Activated naive CD8-positive, alpha-beta T cell treated with anti-CD3 and anti-CD28 coated beads, Interleukin-2, amount 50 U/mL, for 24 hours (primary cell): ENCODE data around the gene HLA-DRB1.
"Not testable (repeated sequence)": the region's sequence is repeated elsewhere in the genome, so short reads cannot be mapped to it uniquely, and the experiment has no call there.

Experiments used
- ATAC-seq: fragments of 150-1000 bp; cut with Tn5 transposase; one replicate; pipeline ENCODE4 v1.10.0; 2021
- DNase-seq: peaks from one replicate; pipeline ENCODE4 v3.0.0; 2021
- H3K27ac Mint-ChIP-seq: one replicate; pipeline ENCODE4 v1.8.0; 2021; ENCODE audit warnings: mild to moderate bottlenecking, mixed read lengths
- H3K27me3 Mint-ChIP-seq: one replicate; pipeline ENCODE4 v1.8.0; 2021; ENCODE audit warnings: mixed read lengths
- H3K36me3 Mint-ChIP-seq: one replicate; pipeline ENCODE4 v1.8.0; 2021; ENCODE audit warnings: low read depth, mixed read lengths
- H3K4me1 Mint-ChIP-seq: one replicate; pipeline ENCODE4 v1.8.0; 2021; ENCODE audit warnings: mixed read lengths
- H3K4me3 Mint-ChIP-seq: one replicate; pipeline ENCODE4 v1.8.0; 2021; ENCODE audit warnings: mild to moderate bottlenecking, moderate library complexity, mixed read lengths
- H3K9me3 Mint-ChIP-seq: one replicate; pipeline ENCODE4 v1.8.0; 2021; ENCODE audit warnings: mixed read lengths

HLA-DRB1 gene

DNA sequence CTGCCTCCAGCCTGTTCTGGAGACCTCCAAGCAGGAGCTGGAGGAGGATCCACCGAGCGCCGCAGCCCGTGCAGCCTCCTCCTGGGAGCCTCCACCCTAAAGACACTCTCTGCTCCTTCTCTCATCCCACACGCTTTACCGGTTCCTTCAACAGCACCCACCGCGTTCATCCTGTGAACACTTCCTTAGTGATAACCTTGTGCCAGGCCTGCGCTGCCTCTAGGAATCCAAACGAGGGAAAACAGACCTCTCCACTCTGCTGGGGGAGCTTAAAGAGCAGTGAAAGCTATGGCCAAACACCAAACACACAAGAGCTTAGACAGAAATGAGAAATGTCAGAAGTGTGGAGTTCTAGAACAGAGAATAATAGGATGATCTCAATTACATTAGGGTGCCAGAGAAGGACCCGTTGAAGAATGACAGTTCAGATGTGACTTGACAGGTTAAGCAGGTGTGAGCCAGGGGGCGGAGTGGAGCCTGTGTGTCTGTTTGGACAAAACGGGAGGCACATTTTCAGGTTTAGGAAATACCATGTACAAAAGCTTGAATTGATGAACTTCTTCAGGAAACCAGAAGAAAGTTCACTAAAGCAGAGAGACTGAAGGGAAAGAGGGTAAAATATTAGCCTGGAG lies 31.1 kb downstream of the HLA-DRB1 start:
- no peak for DNase-seq
- H3K9me3 Mint-ChIP-seq: no peaks in the 10 kb centered on the region
- peaks cover 3% of the 10 kb centered on the region for H3K27me3 Mint-ChIP-seq
- H3K4me3 Mint-ChIP-seq: peak overlapping the region; percentile 13
- ATAC-seq: no peak
- no peak overlapping the region for H3K27ac Mint-ChIP-seq
- H3K4me1 Mint-ChIP-seq: peaks cover 3% of the 10 kb centered on the region
- H3K36me3 Mint-ChIP-seq: no peaks in the 10 kb centered on the region

DNA sequence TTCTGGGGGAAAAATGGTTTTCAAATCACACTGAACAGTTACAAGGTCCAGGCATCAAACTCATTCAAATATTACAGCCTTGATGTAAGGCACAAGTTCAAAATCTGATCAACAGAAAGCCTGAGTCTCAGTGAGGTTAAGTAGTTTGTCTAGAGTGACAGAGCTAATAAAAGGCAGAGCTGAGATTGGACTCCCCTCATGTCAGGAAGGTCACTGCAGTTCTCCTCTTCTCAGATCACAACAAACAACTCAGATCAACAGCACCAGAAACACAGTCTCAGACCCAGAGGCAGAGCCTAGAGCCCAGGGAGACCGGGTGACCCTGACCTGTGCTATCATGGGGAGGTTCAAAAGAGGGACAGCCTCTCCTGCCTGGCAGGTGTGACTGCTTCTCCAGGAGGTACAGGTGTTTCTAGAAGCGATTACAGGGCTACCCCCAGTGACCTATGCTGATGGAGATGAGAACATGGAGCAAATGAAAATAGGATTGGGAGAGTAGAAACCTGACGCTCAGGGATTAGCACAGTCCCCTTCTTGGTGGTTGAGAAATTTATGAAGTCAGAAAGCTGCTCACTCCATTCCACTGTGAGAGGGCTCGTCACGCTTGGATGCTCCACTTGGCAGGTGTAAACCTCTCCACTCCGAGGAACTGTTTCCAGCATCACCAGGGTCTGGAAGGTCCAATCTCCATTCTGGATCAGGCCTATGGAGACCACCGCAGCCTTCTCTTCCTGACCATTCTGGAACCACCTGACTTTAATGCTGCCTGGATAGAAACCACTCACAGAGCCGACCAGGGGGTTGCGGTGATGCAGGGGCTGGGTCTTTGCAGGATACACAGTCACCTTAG lies 35.3 kb downstream of the HLA-DRB1 start:
- Mint-ChIP-seq H3K4me1 (peaks cover 3% of the 10 kb centered on the region), H3K9me3 (no peaks in the 10 kb centered on the region), H3K27me3 (peaks cover 4% of the 10 kb centered on the region), H3K4me3 (no peak overlapping the region), H3K36me3 (no peaks in the 10 kb centered on the region), H3K27ac (no peak overlapping the region)
- ATAC-seq (no peak), DNase-seq (no peak)

- no peak overlapping the region for H3K27ac Mint-ChIP-seq
- no peak overlapping the region for H3K4me3 Mint-ChIP-seq
- H3K36me3 Mint-ChIP-seq: no peaks in the 10 kb centered on the region
- DNase-seq (no peak), ATAC-seq (no peak)
- no peaks in the 10 kb centered on the region for H3K4me1 Mint-ChIP-seq
- H3K9me3 Mint-ChIP-seq: no peaks in the 10 kb centered on the region
- H3K27me3 Mint-ChIP-seq: peaks cover 4% of the 10 kb centered on the region
Measured at GRCh38 chr6:32553037-32553742, 36.5 kb downstream of the HLA-DRB1 start.

- Mint-ChIP-seq H3K36me3 (no peaks in the 10 kb centered on the region), H3K4me1 (no peaks in the 10 kb centered on the region), H3K4me3 (no peak overlapping the region), H3K27me3 (peaks cover 2% of the 10 kb centered on the region), H3K9me3 (no peaks in the 10 kb centered on the region), H3K27ac (no peak overlapping the region)
- no peak for ATAC-seq
- no peak for DNase-seq
Measured at GRCh38 chr6:32551410-32551809, 38.2 kb downstream of the HLA-DRB1 start.

- DNase-seq (no peak), ATAC-seq (no peak)
- Mint-ChIP-seq H3K4me1 (no peaks in the 10 kb centered on the region), H3K27ac (no peak overlapping the region), H3K9me3 (no peaks in the 10 kb centered on the region), H3K27me3 (peaks cover 4% of the 10 kb centered on the region), H3K4me3 (no peak overlapping the region), H3K36me3 (peaks cover 2% of the 10 kb centered on the region)
Measured at GRCh38 chr6:32539839-32540238, 49.8 kb downstream of the HLA-DRB1 start.

DNA sequence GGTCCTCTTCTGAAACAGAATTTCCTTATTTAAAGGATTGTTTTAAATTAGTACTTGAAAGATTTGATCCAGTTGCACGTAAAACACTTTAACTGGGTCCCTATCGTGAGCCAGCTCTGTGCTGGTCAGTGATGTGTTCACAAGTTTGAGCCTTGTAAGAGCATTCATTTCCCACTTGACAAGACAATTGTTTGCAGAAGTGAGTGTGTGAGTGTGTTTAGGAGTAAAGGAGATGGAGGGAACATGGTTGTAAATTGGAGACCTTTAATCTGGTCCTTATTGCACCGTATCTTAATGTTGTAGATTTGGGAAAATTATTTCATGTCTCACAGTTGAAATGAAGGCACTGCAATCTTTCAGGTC lies 59.2 kb downstream of the HLA-DRB1 start:
- not testable (repeated sequence) for H3K27ac Mint-ChIP-seq, H3K36me3 Mint-ChIP-seq, H3K4me1 Mint-ChIP-seq, DNase-seq, H3K27me3 Mint-ChIP-seq, H3K9me3 Mint-ChIP-seq
- peak; percentile 7 for ATAC-seq
- H3K4me3 Mint-ChIP-seq: peak overlapping the region; percentile 73

DNA sequence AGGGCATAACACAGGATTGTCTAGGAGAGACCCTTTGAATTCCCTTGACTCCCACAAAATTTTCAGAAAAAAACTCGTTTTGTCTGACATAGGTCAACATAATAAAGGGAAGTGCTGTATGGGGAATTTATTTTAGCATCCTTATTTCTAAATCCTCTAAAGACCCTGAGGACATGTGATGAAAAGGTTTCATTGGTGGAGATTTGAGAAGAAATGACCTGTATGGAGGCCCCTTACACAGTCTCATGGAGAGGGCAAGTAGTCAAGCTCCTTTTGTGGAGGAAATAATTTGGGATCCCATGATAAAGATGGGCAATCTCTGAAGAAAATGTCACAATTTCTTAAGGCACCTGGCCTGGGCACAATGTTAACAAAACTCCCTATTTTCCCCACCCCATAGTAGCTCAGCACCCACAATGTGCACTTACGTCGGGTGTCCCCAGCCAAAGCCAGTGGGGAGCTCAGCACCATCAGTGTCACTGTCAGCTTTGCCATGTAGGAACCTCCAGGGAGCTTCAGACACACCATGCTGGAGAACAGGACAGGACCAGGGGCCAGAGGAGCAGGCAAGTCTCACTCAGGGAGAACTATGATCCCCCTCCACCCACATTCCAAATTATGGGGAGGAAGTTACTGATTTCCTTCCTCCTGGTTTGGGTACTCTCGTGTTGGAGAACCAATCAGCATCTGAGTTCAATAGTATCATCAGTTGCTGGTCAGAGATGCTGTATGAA lies 59.8 kb downstream of the HLA-DRB1 start, which contains the start of gene HLA-DRB5:
HLA-DRB5 (minus strand) TSS at position 591 of the 734 bp plus-strand sequence; CDS start at position 528, 63 bp downstream.
- H3K9me3 Mint-ChIP-seq: no peaks in the 10 kb centered on the region
- no peaks in the 10 kb centered on the region for H3K27me3 Mint-ChIP-seq
- H3K4me3 Mint-ChIP-seq: peak within 1 kb of the TSS; percentile 73
- DNase-seq (peak; percentile 16), ATAC-seq (peak; percentile 33)
- peaks cover 2% of the 10 kb centered on the region for H3K4me1 Mint-ChIP-seq
- no peak within 1 kb of the TSS for H3K27ac Mint-ChIP-seq
- H3K36me3 Mint-ChIP-seq: no peaks in the 10 kb centered on the region
